ENCODE data around the gene MRPS6.

MRPS6 gene

GRCh38 chr21:34135330-34135729 lies 62.0 kb downstream of the MRPS6 start:
- no peak for DNase-seq

DNA sequence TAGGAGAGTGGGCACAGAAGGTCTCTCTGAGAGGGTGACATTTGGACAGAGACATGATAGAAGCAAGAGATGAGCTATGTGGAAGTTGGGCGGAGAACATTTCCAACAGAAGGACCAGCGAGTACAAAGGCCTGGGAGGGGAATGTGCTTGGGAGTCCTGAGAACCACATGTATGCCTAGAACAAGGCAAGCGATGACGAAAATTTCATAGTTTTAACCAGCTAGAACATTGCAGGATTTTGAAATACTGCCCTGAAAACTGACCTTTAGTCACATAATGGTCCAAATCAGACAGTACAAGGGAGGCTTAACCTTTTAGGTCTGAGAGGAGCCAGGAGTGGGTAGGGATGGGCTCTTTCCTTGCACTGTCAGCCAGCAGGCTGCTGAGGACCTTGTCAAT lies 68.0 kb downstream of the MRPS6 start:
- DNase-seq = no peak

GRCh38 chr21:34143685-34144182 lies 70.4 kb downstream of the MRPS6 start:
- DNase-seq = no peak

DNA sequence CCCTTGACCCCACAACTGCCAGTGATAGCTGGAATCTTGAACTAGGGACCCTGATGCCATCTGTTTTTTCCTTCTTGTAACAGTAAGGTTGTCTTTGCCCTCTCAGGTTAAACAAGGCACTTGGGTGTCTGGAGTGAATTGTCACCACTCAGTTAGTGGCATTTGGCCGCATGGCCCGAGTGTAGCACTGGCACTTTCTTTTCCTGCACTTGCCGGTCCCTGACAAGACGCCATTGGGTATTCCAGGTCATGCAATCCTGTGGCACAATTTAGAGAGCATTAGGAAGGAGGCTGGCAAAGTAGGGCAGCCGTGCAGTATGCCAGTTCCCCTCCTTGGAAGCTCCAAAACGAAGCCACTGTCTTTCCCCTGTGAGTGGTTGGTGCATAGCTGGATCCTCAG lies 70.8 kb downstream of the MRPS6 start:
- DNase-seq = no peak

GRCh38 chr21:34147792-34148418 lies 74.5 kb downstream of the MRPS6 start:
- DNase-seq = no peak

GRCh38 chr21:34148419-34148804 lies 75.0 kb downstream of the MRPS6 start:
- DNase-seq = no peak

GRCh38 chr21:34148826-34149558 lies 75.6 kb downstream of the MRPS6 start:
- DNase-seq = no peak

DNA sequence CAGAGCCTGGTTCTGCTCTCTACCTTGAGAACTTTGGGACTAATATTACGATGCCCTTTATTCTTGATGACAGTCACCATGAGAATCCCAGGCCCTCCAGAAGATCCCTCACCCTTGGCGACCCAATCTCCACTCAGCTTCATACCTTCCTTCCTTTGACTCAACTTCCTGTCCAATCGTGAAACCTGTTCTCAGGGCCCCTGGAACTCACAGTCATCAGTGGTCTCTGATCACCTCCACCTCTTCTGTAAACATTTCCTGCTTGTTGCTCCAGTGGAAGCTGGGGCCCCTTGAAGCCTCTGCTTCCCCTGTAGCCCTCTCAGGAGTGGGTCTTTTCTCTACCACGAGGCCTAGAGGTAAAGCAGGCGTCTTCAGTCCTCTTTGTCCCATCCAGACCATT lies 79.1 kb downstream of the MRPS6 start:
- DNase-seq = no peak

DNA sequence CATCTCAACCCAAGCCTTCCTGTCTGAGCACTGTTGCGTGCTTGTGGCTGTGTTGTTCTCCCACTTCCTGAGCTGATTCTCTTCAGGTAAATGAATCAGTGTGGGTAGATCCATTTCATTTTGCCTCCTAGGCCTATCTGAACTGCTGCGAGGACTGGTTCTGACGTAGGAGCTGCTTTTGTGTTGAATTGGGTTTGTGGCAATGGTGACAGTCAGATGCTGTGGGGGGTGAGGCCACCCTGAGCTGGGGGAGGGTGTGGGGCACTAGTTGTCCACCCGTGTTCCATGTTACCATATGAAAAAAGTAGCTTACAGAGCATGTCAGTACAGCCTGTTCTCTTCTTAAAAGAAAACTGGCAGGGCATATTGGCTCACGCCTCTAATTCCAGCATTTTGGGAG lies 81.5 kb downstream of the MRPS6 start:
- DNase-seq = no peak

- DNase-seq = no peak
Observed at GRCh38 chr21:34156957-34157356, 83.6 kb downstream of the MRPS6 start.

- no peak for DNase-seq
Observed at GRCh38 chr21:34157521-34157920, 84.1 kb downstream of the MRPS6 start.

DNA sequence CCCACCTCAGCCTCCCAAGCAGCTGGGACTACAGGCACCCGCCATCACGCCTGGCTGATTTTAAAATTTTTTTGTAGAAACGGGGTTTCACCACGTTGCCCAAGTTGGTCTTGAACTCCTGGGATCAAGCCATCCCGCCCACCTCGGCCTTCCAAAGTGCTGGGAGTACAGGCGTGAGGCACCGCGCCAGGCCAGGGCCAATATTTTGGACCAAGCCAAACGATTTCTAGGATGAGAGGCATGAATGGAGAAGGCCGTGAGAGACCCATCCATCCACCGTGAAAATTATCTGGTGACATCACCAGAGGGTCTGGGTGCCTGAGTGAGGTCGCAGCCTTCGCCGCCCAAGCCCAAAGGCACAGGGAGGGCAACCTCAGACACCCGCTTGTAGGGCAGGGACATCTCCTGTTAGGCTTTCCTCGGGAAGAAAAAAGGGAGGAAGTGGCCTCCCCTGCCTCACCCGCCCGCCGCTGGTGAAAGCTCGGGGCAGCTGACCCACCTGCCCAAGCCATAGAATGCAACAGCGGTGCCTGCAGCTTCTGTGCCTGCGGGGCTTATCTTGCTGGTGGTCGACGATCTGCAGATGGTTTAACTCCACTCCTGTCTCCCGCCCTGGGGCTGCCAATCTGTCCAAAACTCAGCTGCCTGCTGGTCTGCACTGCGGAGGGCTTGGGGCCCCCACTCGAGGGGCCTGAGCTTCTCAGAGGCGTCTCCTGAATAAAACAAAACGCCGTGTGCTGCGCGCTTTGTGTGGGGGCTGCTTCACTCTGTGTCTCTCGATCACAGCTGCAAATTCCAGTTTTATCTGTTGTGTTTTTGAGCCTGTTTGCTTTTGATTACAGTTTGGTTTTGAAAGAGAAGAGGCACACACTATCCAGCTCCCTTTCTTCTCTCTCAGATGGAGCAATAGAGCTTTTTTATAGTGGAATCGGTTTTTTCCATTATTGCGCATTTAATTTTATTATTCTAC lies 85.8 kb downstream of the MRPS6 start:
- DNase-seq = no peak

DNA sequence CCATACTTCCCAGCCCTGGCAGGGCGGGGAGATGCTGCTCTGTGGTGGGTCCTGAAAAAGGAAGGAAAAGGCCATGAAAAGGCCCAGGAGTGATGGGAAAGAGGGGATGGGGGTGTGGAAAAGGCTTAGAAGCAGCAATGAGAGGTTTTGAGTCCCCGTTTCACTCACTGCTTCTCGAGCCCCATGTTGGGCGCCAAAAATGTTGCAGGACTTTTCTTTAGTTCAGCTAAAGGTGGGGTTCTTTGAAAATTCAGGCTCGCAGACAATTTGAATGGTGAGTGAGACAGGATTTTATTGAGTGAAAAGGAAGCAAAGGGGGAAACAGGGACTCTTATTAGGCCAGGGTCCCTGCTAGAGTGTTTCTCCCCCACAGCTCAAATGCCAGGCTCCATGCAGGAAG lies 93.1 kb downstream of the MRPS6 start:
- peak in 1 of 2 experiments; percentile 3 for DNase-seq

GRCh38 chr21:34170886-34171285 lies 97.5 kb downstream of the MRPS6 start:
- no peak for DNase-seq

DNA sequence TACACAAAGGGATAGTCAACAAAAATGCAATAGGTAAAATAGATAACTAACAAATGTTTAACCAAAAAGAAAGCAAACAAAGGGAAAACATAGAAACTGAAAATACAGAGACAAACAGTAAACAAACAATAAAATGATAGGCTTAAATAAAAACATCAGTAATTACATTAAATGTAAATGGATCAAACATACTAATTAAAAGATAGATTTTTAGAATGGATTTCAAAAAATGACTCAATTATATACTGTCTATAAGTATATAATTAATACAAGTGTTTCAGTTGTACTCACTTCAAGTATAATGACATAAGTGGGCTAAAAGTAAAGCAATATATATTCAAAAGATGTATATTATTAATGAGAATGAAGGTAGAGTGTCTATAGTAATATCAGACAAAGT lies 101.1 kb downstream of the MRPS6 start:
- no peak for DNase-seq

- no peak for DNase-seq
Observed at GRCh38 chr21:34176448-34176847, 103.1 kb downstream of the MRPS6 start.

DNA sequence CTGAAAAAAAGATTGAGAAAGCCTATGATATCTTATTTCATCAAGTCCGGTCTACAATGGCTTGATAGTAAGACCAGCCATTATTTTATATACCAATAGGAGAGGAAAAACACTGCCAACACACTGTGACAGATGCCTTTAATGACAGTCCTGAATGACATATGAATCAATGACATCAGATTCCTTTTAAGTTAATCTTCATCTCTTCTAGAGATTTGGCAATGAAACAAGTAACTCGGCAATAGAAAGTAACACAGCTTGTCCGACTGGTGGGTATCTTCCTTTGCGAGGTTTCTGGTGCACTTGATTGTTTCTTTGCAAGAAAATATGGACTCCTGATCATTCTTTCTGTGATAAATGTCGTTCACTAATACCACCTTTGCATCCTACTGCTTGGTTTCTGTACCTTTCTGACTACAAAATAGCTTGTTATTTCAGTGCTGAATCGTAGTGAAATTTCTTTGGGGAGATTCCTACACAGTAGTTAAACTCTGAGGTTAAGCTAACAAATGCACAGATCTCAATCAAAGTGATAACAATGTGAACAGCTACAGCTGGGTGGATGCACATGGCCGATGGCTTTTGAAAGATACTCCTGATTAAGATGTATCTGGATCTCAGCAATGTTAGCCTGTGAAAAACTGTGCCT lies 104.7 kb downstream of the MRPS6 start:
- no peak for DNase-seq

GRCh38 chr21:34179204-34179935 lies 106.0 kb downstream of the MRPS6 start:
- DNase-seq = no peak

- DNase-seq = no peak
Observed at GRCh38 chr21:34180407-34180806, 107.0 kb downstream of the MRPS6 start.

- no peak for DNase-seq
Observed at GRCh38 chr21:34180826-34181359, 107.5 kb downstream of the MRPS6 start.

- no peak for DNase-seq
Observed at GRCh38 chr21:34181431-34182039, 108.2 kb downstream of the MRPS6 start.
